GM21529 (cell line): ENCODE data around the gene TSPAN15.

Experiments used
- ATAC-seq: cut with Tn5 transposase; IDR thresholded peaks from one replicate; pipeline ENCODE4 v1.9.1; 2021; ENCODE audit not compliant: unreplicated experiment

TSPAN15 gene

DNA sequence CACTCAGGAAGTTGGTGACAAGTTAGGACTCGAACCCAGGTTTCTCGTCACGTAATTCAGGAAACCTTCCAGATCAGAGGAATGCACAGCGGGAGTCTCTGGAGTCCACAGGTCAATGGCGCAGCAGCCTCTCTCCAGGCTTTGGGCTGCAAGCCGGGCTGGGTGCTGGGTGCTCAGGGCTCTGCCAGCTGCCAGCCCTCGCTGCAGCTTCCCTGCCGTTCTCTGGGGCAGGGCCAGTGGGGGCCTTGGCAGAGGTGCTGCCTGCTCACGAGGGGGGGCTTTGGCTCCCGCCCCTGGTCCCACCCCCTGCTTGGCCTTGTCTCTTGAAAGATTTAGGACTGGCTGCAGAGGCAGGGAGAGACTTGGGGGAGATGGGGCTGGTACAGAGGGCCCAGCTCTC, 34.6 kb upstream of the TSPAN15 start, which contains the start of gene TACR2:
Gene TACR2, minus strand, starts transcription at position 224 of the 400 bp plus-strand sequence. CDS start 595 bp downstream, outside the sequence.
- no peak for ATAC-seq

DNA sequence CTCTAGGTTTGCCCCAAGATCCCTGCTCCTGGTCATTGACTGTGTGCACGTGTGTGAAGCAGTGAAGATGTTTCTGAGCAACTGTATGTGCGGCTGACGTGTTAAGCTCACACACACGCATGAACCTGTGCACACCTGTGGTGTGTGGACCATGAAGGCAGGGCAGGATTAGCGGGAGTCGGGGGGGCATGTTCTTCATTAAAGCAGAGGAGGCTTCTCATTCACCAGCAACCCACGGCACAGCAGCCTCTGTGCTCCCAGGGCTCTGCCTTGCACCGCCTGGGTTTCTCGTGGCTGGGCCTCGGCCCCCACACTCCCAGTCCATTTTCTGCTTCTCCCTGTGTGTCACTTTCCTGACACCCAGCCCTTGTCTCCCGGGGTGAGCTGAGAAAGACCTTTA, 33.7 kb upstream of the TSPAN15 start:
- ATAC-seq: no peak

DNA sequence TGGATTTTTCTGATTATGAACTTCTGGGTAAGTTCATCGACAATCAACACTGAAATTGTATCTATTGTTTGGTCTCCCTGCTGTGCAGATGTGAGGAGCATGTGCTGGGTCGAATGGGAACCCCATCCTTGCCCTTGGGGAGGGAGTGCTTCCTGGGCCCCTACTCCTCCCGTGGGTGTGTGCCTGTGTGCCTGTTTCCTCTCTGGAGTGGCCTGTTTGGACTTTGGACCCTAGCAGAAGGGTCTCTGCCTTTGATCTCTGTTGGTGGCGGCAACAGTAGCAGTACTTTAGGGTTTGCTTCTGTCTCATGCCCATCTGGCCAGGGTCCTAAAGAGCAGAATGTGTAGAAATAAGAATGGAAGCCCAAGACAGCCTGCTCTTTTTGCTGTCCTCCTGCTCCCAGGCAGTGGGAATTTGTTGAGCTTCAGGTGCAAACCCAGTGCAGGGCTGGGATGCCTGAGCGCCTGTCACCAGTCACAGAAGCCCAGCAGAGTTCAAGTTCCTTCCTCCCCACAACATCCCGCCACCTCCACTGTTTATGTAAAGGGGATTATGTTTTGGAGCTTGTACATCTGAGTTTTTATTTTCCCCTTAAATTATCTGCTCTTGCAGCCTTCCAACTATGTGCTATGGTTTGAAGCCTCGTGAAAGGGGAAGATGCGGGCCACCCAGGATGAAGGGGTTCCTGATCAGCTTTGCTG, 33.1 kb upstream of the TSPAN15 start:
- ATAC-seq: no peak

DNA sequence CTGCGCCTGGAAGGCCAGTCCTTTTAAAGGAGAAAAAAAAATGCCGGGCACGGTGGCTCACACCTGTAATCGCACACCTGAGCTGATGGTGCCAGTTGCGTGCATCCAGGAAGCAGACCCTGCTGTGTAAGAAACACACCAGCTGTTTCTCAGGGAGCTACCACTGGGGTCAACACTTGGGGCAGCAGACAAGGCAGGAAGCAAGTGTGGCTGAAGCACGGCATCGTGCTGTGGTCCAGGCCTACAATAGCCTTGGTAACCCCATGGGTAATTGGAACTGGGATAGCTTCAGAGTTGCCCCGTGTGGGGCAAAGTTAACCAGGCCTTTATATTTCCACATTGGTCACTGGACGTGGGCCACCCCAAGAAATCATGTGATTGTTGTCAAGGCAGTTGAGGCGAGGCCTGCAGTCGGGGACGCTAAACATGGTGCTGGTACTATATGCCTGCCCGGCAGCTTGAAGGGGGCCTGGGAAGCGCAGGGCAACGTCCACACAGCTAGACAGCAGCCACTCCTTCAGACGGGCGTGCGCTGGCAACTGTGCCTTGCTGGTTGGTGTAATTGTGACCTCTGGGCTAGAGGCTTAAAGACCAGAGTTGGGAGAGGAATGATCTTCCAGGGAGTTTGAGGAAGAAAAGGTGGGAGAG, 32.0 kb upstream of the TSPAN15 start:
- no peak for ATAC-seq

DNA sequence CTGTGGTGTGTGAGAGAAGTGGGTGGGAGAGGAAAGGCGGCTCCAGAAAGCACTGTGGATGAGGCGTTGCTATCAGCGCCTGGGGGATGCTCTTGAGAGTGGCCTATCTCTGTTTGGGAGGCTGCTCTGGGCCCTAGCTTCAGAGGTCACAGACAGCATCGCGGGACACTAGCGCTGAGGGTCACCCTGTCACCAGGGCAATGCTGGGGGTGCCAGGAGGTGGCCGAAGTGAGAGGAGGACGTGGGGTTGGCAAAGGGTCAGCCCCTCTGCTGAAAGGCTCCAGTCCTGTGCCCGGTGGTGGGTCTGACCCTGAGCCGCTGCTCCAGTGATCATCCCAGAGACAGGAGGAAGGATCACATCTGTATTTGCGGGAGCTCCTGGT, 31.5 kb upstream of the TSPAN15 start:
- no peak for ATAC-seq

DNA sequence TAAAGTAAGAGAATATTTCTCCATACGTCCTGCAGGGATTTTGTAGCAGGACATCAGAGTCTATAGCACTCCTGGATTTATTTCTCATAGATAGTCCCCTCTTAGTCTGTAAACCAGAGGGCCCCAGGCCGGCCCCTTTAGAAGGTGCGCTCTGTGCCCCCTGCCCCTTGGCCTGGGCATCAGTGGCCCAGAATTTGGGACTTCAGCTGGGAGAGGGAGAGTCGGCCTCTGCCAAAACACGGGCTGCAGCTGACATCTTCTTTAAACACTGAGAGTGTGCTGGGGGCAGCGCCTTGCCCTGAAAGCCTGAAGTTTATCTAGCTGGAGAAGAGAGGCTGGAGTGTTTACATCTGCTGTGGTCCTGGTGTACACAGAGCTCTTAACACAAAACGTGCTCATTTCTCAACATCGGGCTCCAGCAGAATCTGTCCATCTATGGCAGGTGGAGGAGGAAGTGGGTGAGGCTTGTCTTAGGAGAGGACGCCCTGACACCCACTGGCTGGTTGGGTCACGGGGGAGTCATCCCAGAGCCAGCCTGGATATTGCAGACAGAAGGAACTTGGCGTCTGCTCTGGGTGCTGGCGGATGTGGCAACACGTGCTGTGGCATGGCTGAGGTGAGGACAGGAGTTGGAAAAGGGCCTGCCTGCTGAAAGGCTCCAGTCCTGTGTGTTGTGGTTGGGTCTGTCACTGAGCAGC, 29.5 kb upstream of the TSPAN15 start:
- no peak for ATAC-seq

DNA sequence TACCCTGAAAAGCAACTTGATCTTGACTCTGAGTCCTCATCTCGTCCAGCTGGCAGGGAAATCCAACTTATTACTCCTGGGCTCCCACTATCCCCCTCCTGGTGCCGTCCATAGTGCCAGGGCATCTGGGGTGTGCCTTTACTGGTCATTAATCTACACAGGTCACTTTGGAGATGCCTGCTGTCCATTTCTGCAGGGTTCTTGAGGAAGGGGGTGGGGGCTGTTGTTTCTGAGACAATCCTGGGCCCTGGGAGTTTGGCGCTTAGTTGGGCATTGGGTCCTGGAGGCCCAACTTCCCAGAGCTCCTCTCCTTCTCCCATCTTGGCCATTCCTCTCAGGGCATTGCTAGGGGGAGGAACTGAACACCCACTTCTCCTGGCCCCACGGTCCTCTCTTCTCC, 28.6 kb upstream of the TSPAN15 start:
- ATAC-seq: no peak

DNA sequence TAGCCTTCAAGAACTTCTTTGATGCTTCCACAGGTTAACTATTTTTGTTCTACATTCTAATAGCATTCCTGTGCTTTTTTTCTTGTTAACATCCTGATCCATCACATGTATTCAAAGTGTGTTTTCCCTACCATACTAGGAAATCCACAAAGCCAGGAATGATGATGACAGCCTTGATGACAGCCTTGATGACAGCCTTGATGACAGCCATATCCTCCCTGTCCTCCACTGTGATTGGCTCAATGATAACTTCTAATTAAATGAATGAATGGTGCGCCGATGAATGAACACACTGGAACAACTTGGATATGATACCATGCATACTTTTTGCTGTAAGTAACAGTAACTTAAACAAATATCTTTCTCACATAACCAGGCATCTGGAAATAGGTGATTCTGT, 26.2 kb upstream of the TSPAN15 start:
- no peak for ATAC-seq

DNA sequence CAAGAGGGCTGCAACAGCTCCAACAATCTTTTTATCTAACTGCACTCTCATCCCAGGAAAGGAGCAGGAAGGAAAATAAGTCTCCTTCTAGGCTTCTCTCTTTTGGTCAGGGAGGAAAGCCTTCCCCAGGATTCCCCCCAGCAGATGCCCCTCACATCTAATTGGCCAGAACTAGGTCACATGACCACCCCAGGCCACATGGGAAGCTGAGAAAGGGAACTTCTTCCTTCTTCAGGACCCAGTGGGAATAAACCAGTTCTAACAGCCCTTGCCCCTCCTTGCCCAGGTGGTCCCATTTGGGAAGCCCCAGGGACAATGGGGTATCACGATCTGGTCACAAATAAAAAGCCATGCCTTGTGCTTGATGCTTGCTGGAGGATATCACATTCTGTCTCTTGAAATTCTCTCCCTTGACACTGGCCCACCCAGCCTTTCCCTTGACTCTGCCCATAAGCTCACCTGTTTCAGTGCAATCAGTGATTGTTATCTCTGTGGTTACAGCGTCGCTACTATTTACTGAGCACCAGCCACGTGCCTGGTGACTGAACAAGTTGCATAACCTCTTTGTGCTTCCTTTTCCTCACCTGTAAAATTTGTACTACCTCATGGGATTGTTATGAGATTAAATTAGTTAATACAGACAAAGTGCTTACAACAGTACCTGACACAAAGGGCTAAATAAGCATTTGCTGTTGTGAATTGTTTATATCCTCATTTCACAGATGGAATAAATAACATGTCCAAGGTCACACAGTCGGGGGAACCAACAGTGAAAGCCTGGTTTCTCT, 25.6 kb upstream of the TSPAN15 start:
- ATAC-seq: no peak

DNA sequence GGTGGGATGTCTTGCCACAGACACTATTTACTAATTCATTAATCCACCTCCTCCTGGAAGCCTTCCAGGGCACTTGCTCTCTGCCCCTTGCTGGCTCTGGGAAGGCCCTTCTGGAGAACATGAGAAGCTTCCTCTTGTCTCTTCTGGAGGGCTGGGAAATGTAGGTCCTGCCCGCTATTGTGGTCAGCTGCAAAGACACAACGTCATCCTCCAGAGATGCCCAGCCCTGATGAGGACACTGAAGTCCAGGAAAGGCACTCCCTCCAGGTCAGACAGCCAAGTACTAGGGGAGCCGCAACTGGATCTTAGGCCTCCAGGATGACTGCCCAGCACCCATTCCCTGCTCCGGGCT, 24.9 kb upstream of the TSPAN15 start:
- ATAC-seq: no peak

DNA sequence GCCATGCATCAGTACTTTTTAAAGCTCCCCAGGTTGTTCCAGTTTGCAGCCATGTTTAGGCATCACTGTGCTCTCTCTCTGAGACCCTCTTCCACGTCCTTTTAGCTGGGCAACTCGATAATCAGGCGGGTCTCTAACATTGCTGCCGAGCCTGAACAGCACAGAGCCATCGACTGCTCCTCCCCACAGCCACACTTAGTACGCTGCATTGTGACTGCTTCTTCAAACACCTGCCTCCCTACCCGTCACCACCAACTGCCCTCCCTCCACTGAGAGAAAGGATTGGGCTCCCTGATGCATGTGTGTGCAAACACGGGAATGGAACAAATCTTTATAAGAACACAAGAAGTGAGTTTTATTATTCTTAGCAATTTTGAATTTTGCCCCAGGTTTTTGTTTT, 23.1 kb upstream of the TSPAN15 start:
- ATAC-seq: no peak

DNA sequence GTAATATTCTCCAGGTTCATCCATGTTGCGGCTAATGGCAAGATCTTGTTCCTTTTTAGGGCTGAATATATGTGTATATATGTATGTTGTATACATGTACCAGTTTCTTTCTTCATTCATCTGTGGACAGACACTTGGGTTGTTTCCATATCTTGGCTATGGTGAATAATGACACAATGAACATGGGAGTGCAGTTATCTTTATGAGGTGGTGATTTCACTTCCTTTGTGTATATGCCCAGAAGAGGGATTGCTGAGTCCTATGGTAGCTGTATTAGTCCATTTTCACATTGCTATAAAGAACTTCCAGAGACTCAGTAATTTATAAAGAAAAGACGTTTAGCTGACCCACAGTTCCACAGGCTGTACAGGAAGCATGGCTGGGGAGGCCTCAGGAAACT, 17.1 kb upstream of the TSPAN15 start:
- no peak for ATAC-seq

DNA sequence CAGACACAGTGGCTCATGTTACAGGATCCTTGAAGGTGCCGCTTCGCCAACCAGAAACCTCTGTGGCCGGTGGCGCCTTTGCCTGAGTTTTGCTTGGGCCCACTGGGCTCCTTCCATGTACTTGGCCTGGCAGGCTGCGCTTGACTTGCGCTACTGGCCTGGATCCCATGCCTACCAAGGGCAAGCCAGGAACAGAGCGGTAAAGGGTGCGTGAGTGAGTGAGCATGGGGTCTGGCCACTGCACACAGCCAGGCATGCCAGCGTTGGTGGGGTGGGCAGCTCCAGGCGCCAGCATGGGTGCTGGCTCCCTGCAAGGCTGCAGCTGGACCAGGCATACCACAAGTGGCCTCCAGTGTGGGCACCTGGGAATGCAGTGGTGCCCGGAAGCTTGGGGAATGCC, 16.3 kb upstream of the TSPAN15 start:
- no peak for ATAC-seq

DNA sequence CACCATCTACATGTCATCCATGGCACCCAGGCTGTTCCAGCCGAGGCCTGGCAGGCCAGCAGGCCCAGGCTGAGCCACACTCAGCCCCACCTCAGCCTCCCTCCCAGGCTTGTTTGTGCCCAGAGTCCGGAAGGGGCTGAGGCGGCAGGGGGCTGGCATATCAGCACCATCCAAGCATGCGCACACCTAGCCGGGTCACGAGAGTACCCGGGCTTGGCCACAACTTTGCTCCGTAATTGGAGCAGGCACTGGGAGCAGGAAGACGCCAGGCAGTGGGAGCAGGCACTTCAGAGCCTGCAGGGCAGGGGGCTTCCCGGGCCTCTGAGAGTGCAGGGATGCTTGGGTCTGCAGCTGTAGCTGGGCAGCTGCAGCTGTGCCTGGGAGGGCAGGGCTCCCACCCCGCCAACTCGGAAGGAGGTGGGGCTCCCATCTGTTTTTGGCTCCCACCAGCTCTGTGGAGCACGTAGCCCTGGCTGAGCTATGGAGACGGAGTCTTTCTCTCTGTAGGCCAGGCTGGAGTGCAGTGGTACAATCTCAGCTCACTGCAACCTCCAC, 15.2 kb upstream of the TSPAN15 start:
- no peak for ATAC-seq

DNA sequence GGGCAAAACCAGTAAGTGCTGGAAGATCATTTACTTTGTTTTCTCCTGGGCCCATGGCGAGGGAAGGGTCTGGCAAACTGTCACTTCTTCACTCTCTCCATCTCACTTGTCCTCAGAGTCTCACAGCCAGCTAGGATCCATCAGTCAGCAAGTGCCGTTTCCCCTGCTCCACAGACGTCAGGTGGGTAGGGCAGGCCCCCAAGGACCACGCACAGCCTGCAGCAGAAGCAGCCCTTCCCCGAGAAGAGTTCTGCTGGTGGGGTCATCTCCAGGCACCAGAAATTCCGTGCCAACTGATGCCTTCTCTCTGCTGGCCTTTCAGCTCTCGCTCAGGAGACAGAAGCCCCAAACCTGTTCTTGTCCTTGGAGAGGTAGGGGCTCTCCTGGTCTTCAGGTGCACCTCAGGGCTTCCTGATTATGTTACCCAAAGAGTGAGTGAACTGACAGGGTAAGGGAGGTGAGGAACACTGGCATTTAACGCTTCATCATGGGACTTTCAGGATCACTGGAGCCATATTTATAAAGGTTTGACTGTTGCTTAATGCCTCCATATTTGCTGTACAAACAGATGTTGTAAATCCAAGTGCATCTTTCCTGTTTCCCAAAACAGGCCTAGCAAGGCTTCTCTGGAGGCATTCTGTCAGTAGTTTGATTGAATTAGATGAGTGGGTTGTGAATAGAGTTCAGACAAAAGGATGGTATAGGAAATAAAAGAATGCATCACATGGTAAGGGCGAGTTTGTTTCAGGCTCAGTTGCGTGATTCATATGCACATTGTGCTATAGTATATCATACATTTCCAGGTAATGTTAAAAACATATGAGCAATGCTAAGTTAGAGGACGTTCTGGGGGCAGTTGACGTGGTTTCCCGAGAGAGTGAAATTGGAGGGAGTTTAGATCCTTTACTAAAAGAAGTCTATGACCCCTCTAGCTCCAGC, 13.7 kb upstream of the TSPAN15 start:
- ATAC-seq: no peak

DNA sequence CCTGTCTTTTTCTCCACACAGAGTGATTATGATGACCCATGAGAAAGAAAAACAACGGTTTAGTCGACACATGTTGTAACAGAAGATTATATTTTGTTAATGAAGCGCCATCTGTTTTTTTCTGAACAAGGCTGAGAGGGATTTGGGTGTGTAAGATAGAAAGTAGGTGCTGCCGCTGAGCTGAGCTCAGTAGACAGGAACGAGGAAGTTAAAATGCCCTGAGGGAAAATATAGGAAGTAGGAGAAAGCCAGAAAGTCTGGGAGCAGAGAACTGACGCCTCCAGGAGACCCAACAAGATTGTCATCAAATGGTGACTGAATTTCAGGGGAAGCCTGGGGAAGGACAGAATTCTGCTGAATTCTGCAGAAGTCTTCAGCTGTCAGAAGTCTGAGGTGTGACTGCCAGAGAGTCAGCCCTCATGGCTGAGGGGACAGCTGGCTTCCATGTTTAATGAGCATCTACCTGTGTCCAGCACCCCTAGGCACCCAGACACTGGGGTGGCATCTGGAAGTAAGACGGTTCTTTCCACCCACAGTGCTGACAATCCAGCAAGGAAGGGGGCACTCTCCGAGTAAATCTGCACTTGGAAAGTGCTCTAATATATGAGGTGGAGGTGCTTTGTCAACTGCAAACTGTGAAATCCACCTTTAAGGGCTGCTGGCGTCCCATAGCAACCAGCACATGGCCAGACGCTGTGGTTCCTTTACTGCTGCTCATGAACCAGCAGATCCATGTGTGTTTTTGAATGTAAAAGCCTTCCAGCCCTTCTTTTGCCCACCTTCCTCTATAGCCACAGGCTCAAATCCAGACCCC, 12.5 kb upstream of the TSPAN15 start:
- ATAC-seq: no peak

DNA sequence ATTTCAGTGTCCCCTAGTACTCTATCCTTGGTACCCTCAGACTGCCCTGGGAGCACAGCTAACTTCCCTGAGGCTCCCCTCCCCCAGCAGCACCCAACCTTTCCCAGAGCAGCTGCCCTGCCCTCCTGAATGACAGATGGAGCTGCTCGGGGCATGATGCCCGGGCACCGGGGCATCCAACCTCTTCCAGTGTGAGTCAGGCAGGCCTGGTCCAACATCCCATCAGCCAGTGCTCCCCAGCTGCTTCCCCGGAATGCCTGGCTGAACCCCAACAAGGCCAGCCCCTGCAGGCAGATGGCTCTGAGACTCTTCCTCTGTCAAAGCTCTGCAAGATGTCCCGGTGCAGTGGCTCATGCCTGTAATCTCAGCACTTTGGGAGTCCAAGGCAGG, 11.9 kb upstream of the TSPAN15 start:
- ATAC-seq: no peak

DNA sequence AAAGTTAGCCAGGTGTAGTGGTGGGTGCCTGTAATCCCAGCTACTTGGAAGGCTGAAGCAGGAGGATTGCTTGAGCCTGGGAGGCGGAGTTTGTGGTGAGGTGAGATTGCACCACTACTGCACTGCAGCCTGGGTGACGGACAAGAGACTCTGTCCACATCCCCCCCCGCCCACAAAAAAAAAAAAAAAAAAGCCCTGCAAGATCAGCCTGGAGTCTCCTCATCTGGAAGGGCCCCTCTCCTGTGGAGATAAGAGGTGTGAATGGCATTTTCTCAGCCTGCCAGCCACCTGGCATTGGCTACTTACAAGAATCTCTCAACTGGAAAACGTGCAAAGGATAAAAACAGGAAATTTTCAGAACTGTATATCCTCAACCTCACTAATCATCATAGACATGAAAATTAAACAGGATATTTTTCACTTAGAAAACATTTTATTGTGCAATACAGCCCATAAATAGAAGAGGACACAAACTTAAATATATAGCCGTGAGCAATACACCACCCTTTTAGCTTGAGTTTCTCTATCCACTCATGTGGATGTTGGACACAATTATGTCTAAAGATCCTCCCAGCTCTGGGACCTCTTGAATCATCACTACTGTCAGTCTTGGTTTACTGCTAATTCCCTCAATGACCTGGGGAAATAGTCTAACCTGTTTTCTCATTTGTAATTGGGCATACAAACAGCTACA, 11.3 kb upstream of the TSPAN15 start:
- ATAC-seq: no peak

DNA sequence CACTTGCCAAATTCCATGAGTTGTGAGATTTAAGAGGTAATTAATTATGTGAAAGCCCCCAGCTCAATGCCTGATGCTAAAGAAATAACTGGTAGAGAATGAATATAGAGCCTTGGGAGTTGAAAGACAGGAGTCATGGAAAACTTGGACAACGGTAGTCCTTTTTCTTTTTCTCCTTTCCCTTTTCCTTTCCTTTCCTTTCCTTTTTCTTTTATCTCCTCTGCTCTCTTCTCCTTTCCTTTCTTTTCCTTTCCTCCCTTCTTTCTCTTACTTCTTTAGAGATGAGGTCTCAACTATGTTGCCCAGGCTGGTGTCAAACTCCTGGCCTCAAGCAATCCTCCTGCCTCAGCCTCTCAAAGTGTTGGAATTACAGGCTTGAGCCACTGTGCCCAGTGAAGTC, 7.9 kb upstream of the TSPAN15 start:
- ATAC-seq: no peak
